SK-N-DZ (cell line): ENCODE results near the gene SELENOO.

Experiments used
- DNase-seq: peaks from one replicate; pipeline ENCODE4 v3.0.0-alpha.2; 2015; ENCODE audit warnings: low spot score

Gene SELENOO

GRCh38 chr22:50171319-50171964 lies 29.4 kb upstream of the SELENOO start:
- DNase-seq = no peak

- DNase-seq = no peak
Observed at GRCh38 chr22:50171965-50172421, 28.8 kb upstream of the SELENOO start.

- DNase-seq = no peak
Observed at GRCh38 chr22:50173311-50173982, 27.4 kb upstream of the SELENOO start.

GRCh38 chr22:50173983-50174355 lies 26.8 kb upstream of the SELENOO start:
- DNase-seq = no peak

GRCh38 chr22:50174382-50175190 lies 26.2 kb upstream of the SELENOO start:
- DNase-seq = no peak

GRCh38 chr22:50175191-50175461 lies 25.7 kb upstream of the SELENOO start:
- no peak for DNase-seq

GRCh38 chr22:50175921-50176849 lies 24.6 kb upstream of the SELENOO start:
- DNase-seq = no peak

GRCh38 chr22:50176850-50177536 lies 23.8 kb upstream of the SELENOO start:
- DNase-seq = no peak

GRCh38 chr22:50177537-50178470 lies 23.0 kb upstream of the SELENOO start:
- DNase-seq = no peak

GRCh38 chr22:50178471-50178864 lies 22.3 kb upstream of the SELENOO start:
- DNase-seq = no peak

- DNase-seq = no peak
Observed at GRCh38 chr22:50178871-50179869, 21.6 kb upstream of the SELENOO start.

- DNase-seq = no peak
Observed at GRCh38 chr22:50179937-50180726, 20.7 kb upstream of the SELENOO start.

- DNase-seq = no peak
Observed at GRCh38 chr22:50180727-50181521, 19.9 kb upstream of the SELENOO start.

- no peak for DNase-seq
Observed at GRCh38 chr22:50182176-50183081, 18.4 kb upstream of the SELENOO start.

- DNase-seq = no peak
Observed at GRCh38 chr22:50183141-50183971, 17.5 kb upstream of the SELENOO start.
